SK-N-SH (cell line): Measurements from ENCODE around the gene TCEA3. TPM values are rescaled to one million over a fixed set of nuclear protein-coding genes. Genes with fewer than 3 reads are reported as not detected.

Experiments
- CTCF ChIA-PET: fragments of 300-600, 350-600 bp; formaldehyde crosslinking; extraction: SDS; loops from one replicate; lab custom pipeline; 2021; lab: Yijun Ruan, JAX
- POLR2A ChIA-PET: fragments of 350-600 bp; sonication (Branson Sonifier 250); formaldehyde crosslinking; extraction: SDS; loops from one replicate; lab custom pipeline; 2020; ENCODE audit warnings: antibody characterized with exemption, inconsistent platforms; lab: Yijun Ruan, JAX
- DNase-seq: peaks from one replicate; pipeline ENCODE4 v3.0.0; 2012
- H2AFZ ChIP-seq: fragments of 200-600 bp; sonication (generic); 2 replicates; pipeline ENCODE4 v1.8.1; 2016; ENCODE audit warnings: antibody characterized with exemption, mild to moderate bottlenecking, low read depth
- H3F3A ChIP-seq: fragments of 200-600 bp; sonication (generic); replicated peaks from 2 replicates; pipeline ENCODE3; 2016; ENCODE audit warnings: antibody characterized with exemption, mild to moderate bottlenecking; ENCODE audit not compliant: insufficient read depth
- H3K27ac ChIP-seq, 2 experiments: fragments of 200-500 bp in 1 of 2; fragments of 200-600 bp in 1 of 2; sonication (Bioruptor generic) in 1 of 2; sonication (generic), shearing (Covaris generic) in 1 of 2; 2 replicates each; pipeline versions ENCODE4 v1.5.1 to v1.6.1; 2014 to 2016; ENCODE audit warnings: low read depth in 2 of 2, inconsistent platforms in 1 of 2, low read length in 1 of 2, mild to moderate bottlenecking in 1 of 2, mixed read lengths in 1 of 2
- H3K27me3 ChIP-seq: fragments of 200-600 bp; sonication (generic), shearing (Covaris generic); 2 replicates; pipeline ENCODE4 v1.6.1; 2016; ENCODE audit warnings: mixed run types; ENCODE audit not compliant: insufficient read depth
- H3K36me3 ChIP-seq, 2 experiments: fragments of 200-500 bp in 1 of 2; fragments of 200-600 bp in 1 of 2; sonication (Bioruptor generic) in 1 of 2; sonication (generic) in 1 of 2; replicated peaks in 1 of 2; 2 replicates each; pipeline versions ENCODE3 to v1.5.1; 2014 to 2016; ENCODE audit warnings: low read length in 1 of 2, mild to moderate bottlenecking in 1 of 2; ENCODE audit not compliant: insufficient read depth in 2 of 2, control insufficient read depth in 1 of 2
- H3K4me1 ChIP-seq, 2 experiments: fragments of 200-500 bp in 1 of 2; fragments of 200-600 bp in 1 of 2; sonication (Bioruptor generic) in 1 of 2; sonication (generic), shearing (Covaris generic) in 1 of 2; 2 replicates each; pipeline versions ENCODE4 v1.5.1 to v1.6.1; 2014 to 2016; ENCODE audit warnings: low read depth in 1 of 2, low read length in 1 of 2, mixed run types in 1 of 2; ENCODE audit not compliant: insufficient read depth in 2 of 2, control insufficient read depth in 1 of 2
- H3K4me2 ChIP-seq: fragments of 200-600 bp; sonication (generic), shearing (Covaris generic); 2 replicates; pipeline ENCODE4 v1.6.1; 2017; ENCODE audit warnings: mixed run types
- H3K4me3 ChIP-seq, 2 experiments: fragments of 200-500 bp in 1 of 2; fragments of 200-600 bp in 1 of 2; sonication (Bioruptor generic) in 1 of 2; sonication (generic), shearing (Covaris generic) in 1 of 2; 2 replicates each; pipeline versions ENCODE4 v1.5.1 to v1.8.1; 2014 to 2016; ENCODE audit warnings: low read depth in 2 of 2, inconsistent platforms in 1 of 2, low read length in 1 of 2, mild to moderate bottlenecking in 1 of 2, mixed read lengths in 1 of 2, moderate library complexity in 1 of 2
- H3K79me2 ChIP-seq: fragments of 200-600 bp; sonication (generic); 2 replicates; pipeline ENCODE4 v1.8.1; 2017; ENCODE audit warnings: mild to moderate bottlenecking; ENCODE audit not compliant: insufficient read depth
- H3K9ac ChIP-seq: fragments of 200-600 bp; sonication (generic); 2 replicates; pipeline ENCODE4 v1.6.1; 2017; ENCODE audit warnings: mixed run types
- H3K9me2 ChIP-seq: fragments of 200-600 bp; sonication (generic); 2 replicates; pipeline ENCODE4 v1.6.1; 2017; ENCODE audit warnings: mixed run types
- H3K9me3 ChIP-seq: fragments of 200-600 bp; sonication (generic); 2 replicates; pipeline ENCODE4 v1.6.1; 2017; ENCODE audit warnings: mixed run types, mild to moderate bottlenecking, moderate library complexity
- H4K20me1 ChIP-seq: fragments of 200-600 bp; sonication (generic); 2 replicates; pipeline ENCODE4 v1.6.1; 2017; ENCODE audit warnings: mild to moderate bottlenecking, mixed run types; ENCODE audit not compliant: insufficient read depth
- CTCF ChIP-seq: fragments of 200-600 bp; sonication (generic); IDR thresholded peaks from 2 replicates; pipeline ENCODE4 v1.6.1; 2017; ENCODE audit warnings: antibody characterized with exemption, mild to moderate bottlenecking, moderate library complexity
- ELF1 ChIP-seq: IDR thresholded peaks from 2 replicates; pipeline ENCODE4 v1.4.0; 2012
- FOXJ3 ChIP-seq: sonication (generic); formaldehyde crosslinking; IDR thresholded peaks from 2 replicates; pipeline ENCODE4 v1.5.1; 2020; ENCODE audit warnings: mild to moderate bottlenecking, missing genetic modification reagents
- FOXM1 ChIP-seq: IDR thresholded peaks from 2 replicates; pipeline ENCODE4 v1.4.0; 2012; ENCODE audit warnings: low read depth, mild to moderate bottlenecking
- IRF3 ChIP-seq: fragments of 150-350 bp; IDR thresholded peaks from 2 replicates; pipeline ENCODE4 v1.6.1; 2016; ENCODE audit warnings: mild to moderate bottlenecking, low read depth, low read length
- NRF1 ChIP-seq: IDR thresholded peaks from 2 replicates; pipeline ENCODE4 v1.6.1; 2012; ENCODE audit warnings: low read depth, mild to moderate bottlenecking, low read length
- PBX3 ChIP-seq: IDR thresholded peaks from 2 replicates; pipeline ENCODE4; 2012
- POLR2AphosphoS5 ChIP-seq: IDR thresholded peaks from 2 replicates; pipeline ENCODE4 v1.6.1; 2012; ENCODE audit warnings: low read depth, low read length
- RFX5 ChIP-seq: IDR thresholded peaks from 2 replicates; pipeline ENCODE4 v1.6.1; 2012; ENCODE audit warnings: mild to moderate bottlenecking, improper control_type of control experiment, low read length
- RXRA ChIP-seq: IDR thresholded peaks from 2 replicates; pipeline ENCODE4 v1.4.0; 2012; ENCODE audit warnings: low read depth, mild to moderate bottlenecking, borderline replicate concordance
- SIN3A ChIP-seq: IDR thresholded peaks from 2 replicates; pipeline ENCODE4 v1.6.1; 2012; ENCODE audit warnings: low read depth, mild to moderate bottlenecking, low read length, moderate library complexity, borderline replicate concordance
- SMC3 ChIP-seq: IDR thresholded peaks from 2 replicates; pipeline ENCODE4 v1.6.1; 2012; ENCODE audit warnings: low read depth, low read length, improper control_type of control experiment
- YY1 ChIP-seq: IDR thresholded peaks from 2 replicates; pipeline ENCODE4 v1.4.0; 2012; ENCODE audit warnings: low read depth, mild to moderate bottlenecking
- WGBS: methylation state at CpG from one replicate; pipeline ENCODE4 v1.1.6; 2017; ENCODE audit warnings: low lambda C conversion rate; 5-methylcytosine and 5-hydroxymethylcytosine counted together
- polyA plus RNA-seq, 3 experiments: library from polyadenylated mRNA; depleted of rRNA; stranded (reverse); fragments of >200 nt; gene quantifications; 2 replicates each; pipeline ENCODE4 v1.2.3, GENCODE V29; 2012
- TF ChIP-seq, protein P1 (sequence below): IDR thresholded peaks from 2 replicates; pipeline ENCODE4 v1.4.0; 2012; ENCODE audit warnings: low read depth, borderline replicate concordance

The TCEA3 gene
- polyA plus RNA-seq, 1 of the 3 experiments (the other 2 are of a cell fraction): 1.1 TPM

DNA sequence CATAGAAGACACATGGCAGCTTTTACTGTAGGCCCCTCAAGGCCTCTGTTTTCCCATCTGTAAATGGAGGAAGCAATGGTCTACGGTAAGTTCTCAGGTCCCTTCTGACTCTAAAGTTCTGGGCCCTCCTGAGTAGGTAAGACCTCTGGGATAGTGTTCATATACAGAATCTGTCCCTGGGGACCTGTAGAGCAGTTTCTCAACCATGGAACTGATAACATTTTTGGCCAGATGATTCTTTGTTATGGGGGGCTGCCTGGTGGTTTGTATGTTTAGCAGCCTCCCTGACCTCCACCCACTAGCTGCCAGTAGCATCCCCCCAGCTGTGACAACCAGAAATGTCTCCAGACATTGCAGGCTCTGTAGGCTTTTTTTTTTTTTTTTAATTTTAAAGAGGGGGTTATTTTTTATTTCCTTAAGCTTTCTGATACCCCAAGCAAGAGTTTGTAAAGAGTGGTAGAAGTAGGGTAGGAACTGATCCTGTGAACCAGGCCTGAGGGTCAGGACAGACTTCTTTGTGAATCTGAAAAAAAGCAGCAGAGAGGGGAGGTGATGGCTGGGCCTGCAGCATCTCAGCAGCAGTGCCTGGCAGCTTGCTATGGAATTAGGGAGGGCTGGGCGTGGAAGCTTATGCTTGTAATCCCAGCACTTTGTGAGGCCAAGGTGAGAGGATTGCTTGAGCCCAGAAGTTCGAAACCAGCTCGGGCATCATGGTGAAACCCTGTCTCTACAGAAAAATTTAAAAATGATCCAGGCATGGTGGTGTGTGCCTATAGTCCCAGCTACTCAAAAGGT lies 20.2 kb upstream of the TCEA3 start:
- H3K9ac ChIP-seq: no peak overlapping the region
- H3K36me3 ChIP-seq: peaks cover 8 to 20% of the 10 kb centered on the region in 2 experiments
- CTCF ChIA-PET: interaction anchor here (1.1 kb wide), 1 partner anchor 95 kb away, joined by 5 read pairs; no protein-coding TSS in a partner anchor
- H4K20me1 ChIP-seq: no peaks in the 10 kb centered on the region
- POLR2A ChIA-PET: no interaction called here
- DNase-seq: no peak
- peaks cover 0 to 3% of the 10 kb centered on the region in 2 experiments; a peak in 1 of 4 replicates for H3K4me1 ChIP-seq
- H3K27ac ChIP-seq: no peak overlapping the region
- no peak overlapping the region for H3K4me3 ChIP-seq
- H3K79me2 ChIP-seq: no peaks in the 10 kb centered on the region
- H3K4me2 ChIP-seq: no peak overlapping the region
- no peaks in the 10 kb centered on the region for H3K9me2 ChIP-seq
- TF ChIP-seq ELF1 (no peak), FOXJ3 (CRISPR knock-in tag) (no peak)
- no peaks in the 10 kb centered on the region for H3K27me3 ChIP-seq
- H2AFZ ChIP-seq: no peak overlapping the region
- whole genome bisulfite sequencing: 98% methylated on average over 4 of the region's 4 CpGs
- H3K9me3 ChIP-seq: no peaks in the 10 kb centered on the region
- H3F3A ChIP-seq: peaks cover 5% of the 10 kb centered on the region

DNA sequence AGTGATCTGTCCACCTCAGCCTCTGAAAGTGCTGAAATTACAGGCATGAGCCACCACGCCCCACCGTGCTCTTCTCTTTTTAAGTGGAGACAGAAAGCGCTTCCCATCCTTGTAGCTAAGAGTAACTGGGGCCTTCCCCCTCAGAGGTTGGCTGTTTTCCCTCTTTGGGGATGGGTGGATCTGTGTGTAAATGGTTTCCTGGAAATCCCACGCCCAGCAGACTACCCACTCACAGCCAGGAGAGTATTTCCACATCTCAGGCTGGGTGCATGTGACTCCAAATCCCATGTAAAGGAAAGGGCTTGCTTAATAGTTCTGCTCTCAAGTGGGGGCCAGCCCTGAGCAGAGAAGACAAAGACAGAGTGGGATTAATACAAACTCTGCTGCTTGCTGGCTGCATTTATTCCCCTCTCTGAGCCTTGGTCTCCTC lies 19.6 kb upstream of the TCEA3 start:
- TF ChIP-seq, protein P1, sequence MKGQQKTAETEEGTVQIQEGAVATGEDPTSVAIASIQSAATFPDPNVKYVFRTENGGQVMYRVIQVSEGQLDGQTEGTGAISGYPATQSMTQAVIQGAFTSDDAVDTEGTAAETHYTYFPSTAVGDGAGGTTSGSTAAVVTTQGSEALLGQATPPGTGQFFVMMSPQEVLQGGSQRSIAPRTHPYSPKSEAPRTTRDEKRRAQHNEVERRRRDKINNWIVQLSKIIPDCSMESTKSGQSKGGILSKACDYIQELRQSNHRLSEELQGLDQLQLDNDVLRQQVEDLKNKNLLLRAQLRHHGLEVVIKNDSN: no peak
- no peak for TF ChIP-seq FOXM1
- DNase-seq: no peak
- H3K79me2 ChIP-seq: no peaks in the 10 kb centered on the region
- ChIA-PET POLR2A (no interaction called here), CTCF (interaction anchor here (0.8 kb wide), 1 partner anchor 40 kb away, joined by 3 read pairs; no protein-coding TSS in a partner anchor)
- no peaks in the 10 kb centered on the region for H3K9me3 ChIP-seq
- no peak overlapping the region for H3K9ac ChIP-seq
- H3K36me3 ChIP-seq: peaks cover 5 to 17% of the 10 kb centered on the region in 2 experiments
- H3K9me2 ChIP-seq: no peaks in the 10 kb centered on the region
- no peak overlapping the region for H2AFZ ChIP-seq
- 98% methylated on average over 4 of the region's 4 CpGs for WGBS
- H3K4me3 ChIP-seq: no peak overlapping the region
- no peaks in the 10 kb centered on the region for H3K27me3 ChIP-seq
- no peaks in the 10 kb centered on the region for H4K20me1 ChIP-seq
- H3F3A ChIP-seq: peaks cover 5% of the 10 kb centered on the region
- H3K4me2 ChIP-seq: no peak overlapping the region
- no peak overlapping the region for H3K27ac ChIP-seq
- H3K4me1 ChIP-seq: peaks cover 0 to 2% of the 10 kb centered on the region in 2 experiments; a peak in 1 of 4 replicates

DNA sequence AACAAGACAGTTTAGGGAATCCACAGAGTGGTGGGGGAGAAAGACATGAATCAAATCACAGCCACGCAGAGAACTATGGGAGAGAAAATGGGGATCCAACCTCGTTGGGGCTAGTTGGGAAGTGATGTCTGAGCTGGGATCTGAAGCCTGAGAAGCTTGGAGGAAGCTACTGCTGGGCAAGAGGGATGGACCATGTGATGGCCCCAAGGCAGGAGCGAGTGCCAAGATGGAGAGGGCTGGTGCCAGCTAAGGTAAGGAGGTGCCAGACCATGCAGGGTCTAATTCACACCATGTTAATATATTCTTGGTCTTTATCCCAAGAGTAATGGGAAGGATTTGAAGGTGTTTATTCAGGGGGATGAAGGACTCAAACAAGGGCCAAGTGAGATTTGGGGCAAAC lies 18.2 kb upstream of the TCEA3 start:
- WGBS: 82% methylated on average over 3 of the region's 3 CpGs
- no peaks in the 10 kb centered on the region for H3K79me2 ChIP-seq
- no peak overlapping the region for H3K4me3 ChIP-seq
- H3K9ac ChIP-seq: no peak overlapping the region
- no peak overlapping the region for H3K27ac ChIP-seq
- no peak for DNase-seq
- no peaks in the 10 kb centered on the region for H3K27me3 ChIP-seq
- peaks cover under 1% of the 10 kb centered on the region for H3F3A ChIP-seq
- H4K20me1 ChIP-seq: no peaks in the 10 kb centered on the region
- H3K36me3 ChIP-seq: peaks cover 5 to 18% of the 10 kb centered on the region in 2 experiments
- POLR2A ChIA-PET: no interaction called here
- no peaks in the 10 kb centered on the region for H3K9me3 ChIP-seq
- H2AFZ ChIP-seq: no peak overlapping the region
- peaks cover 0 to 2% of the 10 kb centered on the region in 2 experiments; a peak in 1 of 4 replicates for H3K4me1 ChIP-seq
- CTCF ChIA-PET: interaction anchor here (0.6 to 1.3 kb wide), 3 partner anchors 9 to 97 kb away, joined by 3 read pairs; no protein-coding TSS in a partner anchor
- H3K9me2 ChIP-seq: no peaks in the 10 kb centered on the region
- no peak for TF ChIP-seq PBX3
- no peak for TF ChIP-seq YY1
- TF ChIP-seq NRF1: no peak
- no peak for TF ChIP-seq RFX5
- TF ChIP-seq CTCF: no peak
- TF ChIP-seq SMC3: no peak
- TF ChIP-seq IRF3: no peak
- TF ChIP-seq SIN3A: no peak
- no peak for TF ChIP-seq FOXM1
- no peak for TF ChIP-seq RXRA
- TF ChIP-seq, protein P1: no peak
- TF ChIP-seq POLR2AphosphoS5: no peak
- no peak overlapping the region for H3K4me2 ChIP-seq
